GM12878 (cell line): ENCODE results near the gene DNTT. TPM values are rescaled to one million over a fixed set of nuclear protein-coding genes. Genes with fewer than 3 reads are reported as not detected.

ENCODE experiments used
- ATAC-seq: fragments of 200-7000 bp; cut with Tn5 transposase; 3 replicates; pipeline ENCODE4 v1.9.1; 2020; ENCODE audit warnings: mild to moderate bottlenecking, moderate library complexity
- BruUV-seq: library from RNA; stranded (reverse); fragments of 400-500 nt; replicated peaks from 2 replicates; lab custom pipeline; 2021; lab: Mats Ljungman, UMichigan
- CTCF ChIA-PET: fragments of 300-600 bp; sonication (Branson Sonifier 250); formaldehyde crosslinking; extraction: SDS; loops from one replicate; lab custom pipeline; 2021; ENCODE audit warnings: inconsistent platforms; lab: Yijun Ruan, JAX
- POLR2A ChIA-PET: fragments of 350-600 bp; formaldehyde crosslinking; extraction: SDS; loops from one replicate; lab custom pipeline; 2021; ENCODE audit warnings: inconsistent platforms; lab: Charles Lee
- RAD21 ChIA-PET: fragments of 300-600 bp; sonication (Branson Sonifier 250); formaldehyde crosslinking; loops from one replicate; lab custom pipeline; 2023; ENCODE audit warnings: antibody characterized with exemption; ENCODE audit not compliant: unreplicated experiment; lab: Charles Lee
- SMC1A ChIA-PET: fragments of 300-600 bp; sonication (Branson Sonifier 250); formaldehyde crosslinking; loops from one replicate; lab custom pipeline; 2023; ENCODE audit not compliant: unreplicated experiment, uncharacterized antibody; lab: Charles Lee
- DNase-seq: peaks from one replicate; pipeline ENCODE4 v3.0.0-alpha.2; 2011; ENCODE audit warnings: low read depth, low spot score
- FAIRE-seq: peaks from 3 replicates; lab custom pipeline; 2011; peaks lifted over from hg19 to GRCh38; lab: Jason Lieb, UNC
- H2AFZ ChIP-seq: 2 replicates; pipeline ENCODE4 v1.6.0; 2011; ENCODE audit warnings: low read depth, low read length, control low read depth; ENCODE audit not compliant: control insufficient read depth
- H3K27ac ChIP-seq: 2 replicates; pipeline ENCODE4 v1.5.1; 2011; ENCODE audit warnings: control low read depth; ENCODE audit not compliant: control insufficient read depth, insufficient read depth
- H3K27me3 ChIP-seq, 2 experiments: replicated peaks in 1 of 2; 2 replicates each; pipeline versions ENCODE4 v1.6.0 to v1.6.1; 2011; ENCODE audit warnings: low read length in 1 of 2; ENCODE audit not compliant: control insufficient read depth in 2 of 2, insufficient read depth in 2 of 2
- H3K36me3 ChIP-seq, 2 experiments: 2 replicates each; pipeline ENCODE4 v1.5.1; 2011; ENCODE audit warnings: low read length in 1 of 2; ENCODE audit not compliant: control insufficient read depth in 2 of 2, insufficient read depth in 2 of 2
- H3K4me1 ChIP-seq: 2 replicates; pipeline ENCODE4 v1.6.1; 2011; ENCODE audit warnings: mild to moderate bottlenecking, low read length, moderate library complexity, mixed read lengths; ENCODE audit not compliant: control insufficient read depth, insufficient read depth
- H3K4me2 ChIP-seq: 2 replicates; pipeline ENCODE4 v1.6.0; 2011; ENCODE audit warnings: control low read depth; ENCODE audit not compliant: control insufficient read depth, insufficient read depth
- H3K4me3 ChIP-seq: fragments of 200-600 bp; sonication (generic); 2 replicates; pipeline ENCODE4 v1.5.1; 2016
- H3K79me2 ChIP-seq: 2 replicates; pipeline ENCODE4 v1.6.0; 2011; ENCODE audit warnings: low read length; ENCODE audit not compliant: control insufficient read depth, insufficient read depth
- H3K9ac ChIP-seq: 2 replicates; pipeline ENCODE4 v1.8.0; 2011; ENCODE audit warnings: low read length, control low read depth, mixed read lengths; ENCODE audit not compliant: control insufficient read depth, insufficient read depth
- H3K9me3 ChIP-seq: replicated peaks from 3 replicates; pipeline ENCODE4 v1.5.1; 2011; ENCODE audit warnings: mild to moderate bottlenecking, low read length; ENCODE audit not compliant: control insufficient read depth, insufficient read depth
- H4K20me1 ChIP-seq: 2 replicates; pipeline ENCODE4 v1.6.0; 2011; ENCODE audit not compliant: control insufficient read depth, insufficient read depth
- BRCA1 ChIP-seq: IDR thresholded peaks from 2 replicates; pipeline ENCODE4 v1.6.1; 2011; ENCODE audit warnings: low read depth, low read length, improper control_type of control experiment
- CTCF ChIP-seq, 3 experiments: IDR thresholded peaks in 2 of 3; conservative IDR thresholded peaks in 1 of 3; 2 replicates each; pipeline ENCODE4 v1.5.1; 2011; ENCODE audit warnings: low read depth in 3 of 3, low read length in 3 of 3, mild to moderate bottlenecking in 3 of 3, control low read depth in 2 of 3, moderate library complexity in 2 of 3, inconsistent platforms in 1 of 3, mixed read lengths in 1 of 3; ENCODE audit not compliant: control insufficient read depth in 2 of 3, insufficient read depth in 1 of 3; ENCODE audit errors: extremely low read depth in 1 of 3
- GATAD2B ChIP-seq: fragments of 450-650 bp; conservative IDR thresholded peaks from 2 replicates; pipeline ENCODE4 v1.6.1; 2017; ENCODE audit warnings: low read depth, mild to moderate bottlenecking, moderate library complexity
- HDAC2 ChIP-seq: fragments of 200-600 bp; sonication (generic); IDR thresholded peaks from 2 replicates; pipeline ENCODE4 v1.6.1; 2017
- JUND ChIP-seq: IDR thresholded peaks from 2 replicates; pipeline ENCODE4 v1.6.1; 2012; ENCODE audit warnings: low read depth, mild to moderate bottlenecking, low read length, improper control_type of control experiment, moderate library complexity
- NFXL1 ChIP-seq: fragments of 450-650 bp; IDR thresholded peaks from 2 replicates; pipeline ENCODE4 v1.6.1; 2017; ENCODE audit warnings: antibody characterized with exemption, mild to moderate bottlenecking, borderline replicate concordance
- RAD51 ChIP-seq: fragments of 450-650 bp; IDR thresholded peaks from 2 replicates; pipeline ENCODE4 v1.6.1; 2016; ENCODE audit warnings: moderate library complexity, mild to moderate bottlenecking, inconsistent platforms
- SMARCA5 ChIP-seq: fragments of 450-650 bp; IDR thresholded peaks from 2 replicates; pipeline ENCODE4 v1.6.1; 2017; ENCODE audit warnings: mild to moderate bottlenecking
- TCF7 ChIP-seq: IDR thresholded peaks from 2 replicates; pipeline ENCODE4 v1.6.1; 2014; ENCODE audit warnings: antibody characterized with exemption, borderline replicate concordance
- ZBTB11 ChIP-seq: fragments of 450-650 bp; formaldehyde crosslinking; IDR thresholded peaks from 2 replicates; pipeline ENCODE4 v1.5.0; 2022; ENCODE audit warnings: mild to moderate bottlenecking, missing genetic modification characterization
- ZBTB4 ChIP-seq: fragments of 450-650 bp; formaldehyde crosslinking; IDR thresholded peaks from 2 replicates; pipeline ENCODE4 v1.4.0; 2022; ENCODE audit warnings: mild to moderate bottlenecking, moderate library complexity
- WGBS: methylation state at CpG from one replicate; pipeline ENCODE4 v1.1.6; 2016; ENCODE audit warnings: low lambda C conversion rate; ENCODE audit not compliant: insufficient replicate concordance, insufficient coverage; ENCODE audit errors: missing lambda C conversion rate; 5-methylcytosine and 5-hydroxymethylcytosine counted together
- in situ Hi-C: fragments of 300-500 bp; cut with MboI; formaldehyde crosslinking; loops from 9 replicates; pipeline ENCODE4 v1.14.3; 2018; ENCODE audit warnings: mixed read lengths
- intact Hi-C: fragments of 100-400 bp; cut with micrococcal nuclease; formaldehyde crosslinking; loops from one replicate; pipeline ENCODE4 v1.14.2; 2022; ENCODE audit not compliant: unreplicated experiment
- polyA plus RNA-seq, 11 experiments: library from polyadenylated mRNA; depleted of rRNA in 4 of 11; unstranded in 6 of 11; stranded (reverse) in 5 of 11; fragments of >200 nt; fragmentation: Nextera tagmentation in 4 of 11; fragmentation: Illumina TruSeq in 1 of 11; extraction: Ambion mirVana in 4 of 11; extraction: Trizol in 1 of 11; gene quantifications; 1 replicate in 1 of 11; 2 replicates in 10 of 11; pipeline versions ENCODE4 v1.2.1 to v1.2.3, GENCODE V29; 2011 to 2016; ENCODE audit warnings: inconsistent platforms in 2 of 11, missing spikeins in 2 of 11, low read depth in 1 of 11
- total RNA-seq, 4 experiments: library from RNA; depleted of rRNA in 3 of 4; stranded (reverse); fragments of >200 nt in 3 of 4; fragmentation: Illumina TruSeq in 1 of 4; extraction: Trizol in 1 of 4; gene quantifications; 2 replicates each; pipeline versions ENCODE4 v1.2.1 to v1.2.3, GENCODE V29; 2013 to 2021

The DNTT gene
- total and polyA plus RNA-seq, 10 of the 15 experiments (the other 5 are each of a cell fraction or from before 2014, with no cell fraction given), result 0.06 to 0.13 (median 0.09) TPM; not detected in 5

GRCh38 chr10:96322275-96322674 lies 18.0 kb downstream of the DNTT start (continued):
- TF ChIP-seq ZBTB4 (CRISPR knock-in tag) (no peak), RAD51 (no peak), JUND (no peak), TCF7 (no peak), BRCA1 (no peak)
- TF ChIP-seq, all 136 proteins: peak for 0

- intact Hi-C loops, result no loop called here
- Histone ChIP-seq H3K9ac (no peak overlapping the region), H3K4me3 (no peak overlapping the region), H3K27me3 (no peaks in the 10 kb centered on the region; a peak in 1 of 4 replicates), H2AFZ (no peak overlapping the region), H3K9me3 (no peaks in the 10 kb centered on the region), H3K4me1 (peaks cover 16% of the 10 kb centered on the region), H3K27ac (no peak overlapping the region), H3K36me3 (no peaks in the 10 kb centered on the region), H4K20me1 (no peaks in the 10 kb centered on the region), H3K4me2 (no peak overlapping the region), H3K79me2 (no peaks in the 10 kb centered on the region)
- no peak for DNase-seq
- CTCF ChIA-PET, result interaction anchor here (0.6 to 2.5 kb wide), 8 partner anchors 16 to 353 kb away, joined by 3 to 9 read pairs (median 4); partner anchors contain the start of gene DNTT
- ATAC-seq, result peak; percentile 23; the same call in 1 of the 3 replicates
- POLR2A ChIA-PET, result no interaction called here
- BruUV-seq, result no TSS peak
- SMC1A ChIA-PET, result interaction anchor here (0.9 to 2.4 kb wide), 7 partner anchors 29 to 307 kb away, joined by 3 to 10 read pairs (median 3); partner anchors contain the start of gene OPALIN
- FAIRE-seq, result no peak
- 89% methylated on average over 2 of the region's 2 CpGs for WGBS
- no peak for TF ChIP-seq GATAD2B
- no peak for TF ChIP-seq NFXL1
- TF ChIP-seq SMARCA5, result no peak
- no peak for TF ChIP-seq HDAC2
- TF ChIP-seq CTCF (IDR thresholded peaks at IDR 0.05 in 2 of 3, conservative IDR thresholded peaks at IDR 0.05 in 1 of 3; ENCODE audit: control insufficient read depth in 2 of 3, extremely low read depth in 1 of 3, insufficient read depth in 1 of 3, low read depth in 3 of 3, low read length in 3 of 3), result peak in 1 of 3 experiments; percentile 9; a peak in 1 of 6 replicates
- TF ChIP-seq ZBTB11 (CRISPR knock-in tag), result no peak
- in situ Hi-C loops, result loop anchor here (10.0 kb wide), 1 partner anchor 300 kb away; no protein-coding TSS in a partner anchor
- RAD21 ChIA-PET, result interaction anchor here (1.2 kb wide), 1 partner anchor 308 kb away, joined by 5 read pairs; no protein-coding TSS in a partner anchor
Observed at GRCh38 chr10:96324447-96324846, 20.2 kb downstream of the DNTT start.
